GM18505 (cell line): ENCODE measurements around the gene LRCH2.
"Not testable (repeated sequence)": the region's sequence is repeated elsewhere in the genome, so short reads cannot be mapped to it uniquely, and the experiment has no call there.

Source experiments
- ATAC-seq: cut with Tn5 transposase; IDR thresholded peaks from one replicate; pipeline ENCODE4 v1.9.1; 2021; ENCODE audit not compliant: unreplicated experiment
- POLR2A ChIP-seq: IDR thresholded peaks from 4 replicates; pipeline ENCODE4 v1.6.1; 2011; ENCODE audit warnings: borderline replicate concordance; ENCODE audit not compliant: insufficient read depth, insufficient read length; ENCODE audit errors: extremely low read depth

Gene LRCH2

DNA sequence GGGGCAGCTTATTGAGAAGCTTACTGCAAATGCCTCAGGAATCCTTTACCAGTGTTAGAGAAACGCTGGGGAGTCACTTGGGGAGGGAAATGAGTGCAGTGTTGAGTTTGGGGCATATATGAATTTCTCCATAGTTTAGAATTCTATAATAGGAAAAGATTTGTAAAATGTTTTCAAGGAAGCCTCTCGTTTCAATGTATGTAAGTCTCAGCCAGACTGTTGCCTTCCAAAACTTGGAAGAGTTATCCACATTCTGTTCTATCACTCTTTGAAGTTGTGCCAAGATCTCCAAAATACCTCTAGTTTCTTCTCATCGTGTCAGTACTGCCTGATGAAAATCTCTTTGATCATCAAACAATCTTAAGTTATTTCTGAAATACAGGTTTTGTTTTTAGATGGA is 565 bp upstream of the LRCH2 start:
- TF ChIP-seq POLR2A: no peak
- ATAC-seq: no peak

GRCh38 chrX:115232933-115233496 is 881 bp downstream of the LRCH2 start:
- no peak for TF ChIP-seq POLR2A
- ATAC-seq: no peak

DNA sequence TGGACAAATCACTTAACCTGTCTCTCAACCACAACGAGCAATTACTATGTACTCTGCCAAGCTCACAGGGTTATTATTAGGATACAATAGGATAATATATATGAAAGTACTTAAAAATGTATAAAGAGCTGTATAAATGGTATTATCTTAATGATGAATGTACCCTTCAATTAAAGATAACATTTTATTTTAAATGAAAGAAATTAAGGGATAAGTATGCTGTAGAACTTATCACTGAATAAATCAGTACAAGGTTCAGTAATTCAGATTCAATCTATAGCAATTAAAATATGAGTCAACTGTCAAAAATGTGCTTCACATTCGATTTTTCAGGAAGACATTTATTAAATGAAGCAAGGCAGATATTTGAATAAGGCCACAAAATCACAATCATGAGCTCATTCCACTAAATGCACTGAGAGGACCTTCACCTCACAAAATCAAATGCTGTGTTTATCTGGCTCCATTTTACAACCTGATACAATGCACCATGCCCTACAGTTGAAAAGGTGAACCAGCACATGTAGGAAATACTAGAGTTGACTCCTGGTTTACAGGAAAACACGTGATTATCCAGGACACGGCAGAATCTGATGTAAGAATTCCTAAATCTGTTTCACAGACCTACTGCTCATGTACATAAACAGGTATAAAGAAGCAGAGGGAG is 4.4 kb downstream of the LRCH2 start:
- no peak for TF ChIP-seq POLR2A
- no peak for ATAC-seq

DNA sequence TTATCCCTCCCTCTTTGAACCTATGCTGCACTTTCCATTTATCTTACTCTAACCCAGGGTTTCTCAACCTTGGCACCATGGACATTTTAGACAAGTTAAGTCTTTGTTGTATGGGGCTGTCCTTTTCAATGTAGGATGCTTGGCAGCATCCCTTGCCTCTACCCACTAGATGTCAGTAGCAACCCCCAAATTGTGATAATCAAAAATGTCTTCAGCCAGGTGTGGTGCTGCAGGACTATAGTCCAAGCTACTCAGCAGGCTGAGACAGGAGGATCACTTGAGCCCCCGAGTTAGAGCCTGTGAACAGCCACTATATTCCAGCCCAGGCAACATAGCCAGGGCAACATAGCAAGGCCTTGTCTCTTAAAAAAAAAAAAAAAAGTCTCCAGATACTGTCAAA is 7.0 kb downstream of the LRCH2 start:
- ATAC-seq: peak; percentile 70
- TF ChIP-seq POLR2A: no peak

- ATAC-seq: not testable (repeated sequence)
Observed at GRCh38 chrX:115217346-115217745, 16.6 kb downstream of the LRCH2 start.

- ATAC-seq: no peak
- no peak for TF ChIP-seq POLR2A
Observed at GRCh38 chrX:115214605-115215004, 19.3 kb downstream of the LRCH2 start.

DNA sequence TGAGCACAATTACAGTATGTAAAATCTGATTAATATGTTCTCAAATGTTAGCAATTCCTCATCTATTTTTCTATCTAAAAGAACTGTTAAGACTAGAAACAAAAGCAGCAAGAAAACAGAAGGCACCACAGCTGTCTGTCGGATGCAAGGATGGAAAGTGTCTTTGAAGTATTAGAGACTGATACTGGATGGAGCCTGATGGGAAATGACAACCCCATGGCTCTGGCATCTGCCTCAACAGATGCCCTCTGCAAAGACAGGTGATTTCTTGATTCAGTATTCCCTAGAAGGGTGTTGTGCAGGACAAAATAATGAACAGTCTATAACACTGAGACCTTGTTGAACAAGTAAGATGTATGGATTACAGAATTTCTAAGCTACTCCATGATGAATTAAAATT is 19.7 kb downstream of the LRCH2 start:
- no peak for ATAC-seq
- no peak for TF ChIP-seq POLR2A

DNA sequence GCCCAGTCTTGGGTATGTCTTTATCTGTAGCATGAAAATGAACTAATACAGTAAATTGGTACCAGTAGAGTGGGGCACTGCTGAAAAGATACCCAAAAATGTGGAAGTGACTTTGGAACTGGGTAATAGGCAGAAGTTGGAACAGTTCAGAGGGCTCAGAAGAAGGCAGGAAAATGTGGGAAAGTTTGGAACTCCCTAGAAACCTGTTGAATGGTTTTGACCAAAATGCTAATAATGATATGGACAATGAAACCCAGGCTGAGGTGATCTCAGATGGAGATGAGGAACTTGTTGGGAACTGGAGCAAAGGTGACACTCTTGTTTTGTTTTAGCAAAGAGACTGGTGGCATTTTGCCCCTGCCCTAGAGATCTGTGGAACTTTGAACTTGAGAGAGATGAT is 24.3 kb downstream of the LRCH2 start:
- ATAC-seq: not testable (repeated sequence)

GRCh38 chrX:115204040-115204439 is 29.9 kb downstream of the LRCH2 start:
- TF ChIP-seq POLR2A: no peak
- no peak for ATAC-seq

DNA sequence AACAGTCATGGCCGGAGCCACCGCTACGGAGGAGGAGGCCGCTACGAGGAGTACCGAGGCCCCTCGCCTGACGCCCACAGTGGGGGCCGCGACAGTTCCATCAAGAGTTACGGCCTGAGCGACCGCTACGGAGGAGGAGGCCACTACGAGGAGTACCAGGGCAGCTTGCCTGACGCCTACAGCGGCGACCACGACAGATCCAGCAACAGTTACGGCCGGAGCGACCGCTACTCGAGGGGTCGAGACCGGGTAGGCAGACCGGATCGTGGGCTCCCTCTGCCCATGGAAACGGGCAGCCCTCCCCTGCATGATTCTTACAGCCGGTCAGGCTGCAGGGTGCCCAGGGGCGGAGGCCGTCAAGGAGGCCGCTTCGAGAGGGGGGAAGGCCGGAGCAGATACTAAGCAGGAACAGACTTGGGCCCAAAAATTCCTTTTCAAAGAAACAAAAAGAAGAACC is 41.6 kb downstream of the LRCH2 start:
- ATAC-seq: no peak

GRCh38 chrX:115191490-115192243 is 42.2 kb downstream of the LRCH2 start:
- TF ChIP-seq POLR2A: no peak
- no peak for ATAC-seq

More for the DNA sequence above, 41.6 kb downstream of the LRCH2 start:
- no peak for TF ChIP-seq POLR2A

DNA sequence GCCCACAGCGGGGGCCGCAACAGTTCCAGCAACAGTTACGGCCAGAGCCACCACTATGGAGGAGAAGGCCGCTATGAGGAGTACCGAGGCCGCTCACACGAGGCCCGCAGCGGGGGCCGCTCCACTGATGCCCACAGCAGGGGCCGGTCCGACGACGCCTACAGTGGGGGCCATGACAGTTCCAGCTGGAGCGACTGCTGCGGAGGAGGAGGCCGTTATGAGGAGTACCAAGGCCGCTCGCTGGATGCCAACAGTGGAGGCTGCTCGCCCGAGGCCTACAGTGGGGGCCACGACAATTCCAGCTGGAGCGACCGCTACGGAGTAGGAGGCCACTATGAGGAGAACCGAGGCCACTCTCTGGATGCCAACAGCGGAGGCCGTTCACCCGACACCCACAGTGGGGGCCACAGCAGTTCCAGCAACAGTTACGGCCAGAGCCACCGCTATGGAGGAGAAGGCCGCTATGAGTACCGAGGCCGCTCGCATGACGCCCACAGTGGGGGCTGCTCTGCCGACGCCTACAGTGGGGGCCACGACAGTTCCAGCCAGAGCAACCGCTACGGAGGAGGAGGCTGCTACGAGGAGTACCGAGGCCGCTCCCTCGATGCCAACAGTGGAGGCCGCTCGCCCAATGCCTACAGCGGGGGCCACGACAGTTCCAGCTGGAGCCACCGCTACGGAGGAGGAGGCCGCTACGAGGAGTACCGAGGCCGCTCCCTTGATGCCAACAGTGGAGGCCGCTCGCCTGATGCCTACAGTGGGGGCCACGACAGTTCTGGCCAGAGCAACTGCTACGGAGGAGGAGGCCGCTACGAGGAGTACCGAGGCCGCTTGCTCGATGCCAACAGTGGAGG is 43.0 kb downstream of the LRCH2 start:
- no peak for ATAC-seq
- no peak for TF ChIP-seq POLR2A

GRCh38 chrX:115189646-115190635 is 44.0 kb downstream of the LRCH2 start:
- no peak for TF ChIP-seq POLR2A
- ATAC-seq: no peak

- ATAC-seq: no peak
- no peak for TF ChIP-seq POLR2A
Observed at GRCh38 chrX:115189110-115189509, 44.8 kb downstream of the LRCH2 start, which contains the start of gene RBMXL3. TSS of gene RBMXL3 (plus strand) at chrX:115189410. CDS start at chrX:115189442, 32 bp downstream.
